Erythroblast (primary cell): ENCODE data around the gene FOXA1.

Experiments used
- GATA1 ChIP-seq: IDR thresholded peaks from 2 replicates; pipeline ENCODE4 v1.6.1; 2011; ENCODE audit warnings: low read depth, mild to moderate bottlenecking, control low read depth, low read length, moderate library complexity
- POLR2A ChIP-seq: IDR thresholded peaks from 2 replicates; pipeline ENCODE4 v1.6.1; 2011; ENCODE audit warnings: mild to moderate bottlenecking, low read length

- TF ChIP-seq POLR2A (no peak), GATA1 (no peak)
Measured at GRCh38 chr14:37585101-37585511, 9.9 kb downstream of the FOXA1 start.
